Tibial nerve (tissue), 4 donors: ENCODE measurements around the gene EPO. TPM values are rescaled to one million over a fixed set of nuclear protein-coding genes. Genes with fewer than 3 reads are reported as not detected.
A peak's percentile ranks its signal among the peaks of the same experiment; 100 is the strongest.

Source experiments
- DNase-seq, 2 donors: peaks; one replicate each; pipeline ENCODE4 v3.0.0-alpha.2; 2019; ENCODE audit warnings: low spot score in 2 of 2
- H3K27ac ChIP-seq, 4 donors: fragments of 200-600 bp; sonication (generic) in 3 of 4; one replicate each; pipeline ENCODE4 v1.5.1; 2017 to 2019; ENCODE audit warnings: mild to moderate bottlenecking in 1 of 4
- H3K27me3 ChIP-seq, 2 donors: fragments of 200-600 bp; sonication (generic) in 1 of 2; one replicate each; pipeline versions ENCODE4 v1.5.1 to v1.6.0; 2017 to 2019
- H3K36me3 ChIP-seq, 3 donors: fragments of 200-600 bp; sonication (generic); one replicate each; pipeline ENCODE4 v1.5.1; 2018 to 2019
- H3K4me1 ChIP-seq, 4 donors: fragments of 200-600 bp; sonication (generic) in 3 of 4; one replicate each; pipeline ENCODE4 v1.5.1; 2017 to 2019
- H3K4me3 ChIP-seq, 4 donors: fragments of 200-600 bp; sonication (generic) in 3 of 4; one replicate each; pipeline ENCODE4 v1.5.1; 2017 to 2019; ENCODE audit warnings: mild to moderate bottlenecking in 1 of 4, moderate library complexity in 1 of 4
- H3K9me3 ChIP-seq, 4 donors: fragments of 200-600 bp; sonication (generic) in 3 of 4; one replicate each; pipeline ENCODE4 v1.5.1; 2017 to 2019
- CTCF ChIP-seq, 5 experiments: fragments of 200-600 bp in 3 of 5; fragments of 450-650 bp in 2 of 5; sonication (generic) in 3 of 5; IDR thresholded peaks; one replicate each; pipeline ENCODE4 v1.5.1; 2016 to 2019; ENCODE audit warnings: antibody characterized with exemption in 5 of 5, mild to moderate bottlenecking in 3 of 5, moderate library complexity in 2 of 5
- EP300 ChIP-seq, 2 donors: sonication (generic); formaldehyde crosslinking; IDR thresholded peaks; one replicate each; pipeline ENCODE4 v1.6.1; 2017; ENCODE audit warnings: antibody characterized with exemption in 2 of 2, mild to moderate bottlenecking in 1 of 2
- POLR2A ChIP-seq, 2 donors: fragments of 450-650 bp; IDR thresholded peaks; one replicate each; pipeline ENCODE4 v1.6.1; 2017; ENCODE audit warnings: antibody characterized with exemption in 2 of 2, mild to moderate bottlenecking in 2 of 2, moderate library complexity in 2 of 2
- WGBS, 2 donors: methylation state at CpG; one replicate each; pipeline ENCODE4 v1.1.5; 2018; 5-methylcytosine and 5-hydroxymethylcytosine counted together
- total RNA-seq, 4 donors: library from RNA; depleted of rRNA; stranded (reverse); fragments of >200 nt; gene quantifications; one replicate each; pipeline ENCODE4 v1.1.0, GENCODE V29; 2016

The EPO gene
- total RNA-seq, 4 donors from 2014 or later = 0.30 to 0.59 TPM; not detected in 2

- TF ChIP-seq CTCF (IDR thresholded peaks at IDR 0.05) (no peak), POLR2A (IDR thresholded peaks at IDR 0.05) (no peak), EP300 (IDR thresholded peaks at IDR 0.05) (no peak)
- DNase-seq = no peak
- H3K4me1 ChIP-seq = peaks cover 0 to 74% (median 37%) of the 10 kb centered on the region in 4 donors
- 80 to 82% methylated on average over 27 to 28 of the region's 36 CpGs for WGBS, 2 donors
- peak overlapping the region in 3 of 4 donors; percentile 78 to 99 (median 95) for H3K27ac ChIP-seq
- H3K4me3 ChIP-seq = no peak overlapping the region
- H3K9me3 ChIP-seq = no peaks in the 10 kb centered on the region
- peaks cover 10 to 49% (median 23%) of the 10 kb centered on the region in 3 donors for H3K36me3 ChIP-seq
- no peaks in the 10 kb centered on the region for H3K27me3 ChIP-seq
These were observed 42.7 kb upstream of the EPO start for GRCh38 chr7:100677308-100678267.

- no peaks in the 10 kb centered on the region for H3K9me3 ChIP-seq
- no peaks in the 10 kb centered on the region for H3K27me3 ChIP-seq
- H3K27ac ChIP-seq = peak overlapping the region in 3 of 4 donors; percentile 78 to 99 (median 95)
- no peak for DNase-seq
- WGBS, 2 donors = 73 to 74% methylated on average over 32 to 35 of the region's 35 CpGs
- TF ChIP-seq CTCF (IDR thresholded peaks at IDR 0.05) (no peak), EP300 (IDR thresholded peaks at IDR 0.05) (no peak), POLR2A (IDR thresholded peaks at IDR 0.05) (no peak)
- peaks cover 0 to 69% (median 35%) of the 10 kb centered on the region in 4 donors for H3K4me1 ChIP-seq
- H3K36me3 ChIP-seq = peaks cover 10 to 57% (median 27%) of the 10 kb centered on the region in 3 donors
- H3K4me3 ChIP-seq = no peak overlapping the region
These were observed 41.8 kb upstream of the EPO start for GRCh38 chr7:100678291-100678984.

GRCh38 chr7:100679129-100679926 is 40.9 kb upstream of the EPO start:
- peaks cover 0 to 69% (median 35%) of the 10 kb centered on the region in 4 donors for H3K4me1 ChIP-seq

More at GRCh38 chr7:100679129-100679926, 40.9 kb upstream of the EPO start:
- peak overlapping the region; percentile 68 to 99 (median 86) for H3K27ac ChIP-seq
- WGBS, 2 donors = 56 to 57% methylated on average over 13 of the region's 13 CpGs
- TF ChIP-seq POLR2A (IDR thresholded peaks at IDR 0.05) (no peak), EP300 (IDR thresholded peaks at IDR 0.05) (no peak), CTCF (IDR thresholded peaks at IDR 0.05) (no peak)
- peaks cover 16 to 66% (median 35%) of the 10 kb centered on the region in 3 donors for H3K36me3 ChIP-seq
- H3K9me3 ChIP-seq = no peaks in the 10 kb centered on the region
- no peak for DNase-seq
- H3K27me3 ChIP-seq = no peaks in the 10 kb centered on the region
- H3K4me3 ChIP-seq = no peak overlapping the region
